HG03558 (cell line): ENCODE measurements around the gene ADGRV1.
"Not testable (repeated sequence)": the region's sequence is repeated elsewhere in the genome, so short reads cannot be mapped to it uniquely, and the experiment has no call there.

Experiments
- ATAC-seq: cut with Tn5 transposase; IDR thresholded peaks from one replicate; pipeline ENCODE4 v1.9.1; 2021; ENCODE audit warnings: moderate number of reproducible peaks; ENCODE audit not compliant: unreplicated experiment; ENCODE audit errors: extremely low read depth

Gene ADGRV1

DNA sequence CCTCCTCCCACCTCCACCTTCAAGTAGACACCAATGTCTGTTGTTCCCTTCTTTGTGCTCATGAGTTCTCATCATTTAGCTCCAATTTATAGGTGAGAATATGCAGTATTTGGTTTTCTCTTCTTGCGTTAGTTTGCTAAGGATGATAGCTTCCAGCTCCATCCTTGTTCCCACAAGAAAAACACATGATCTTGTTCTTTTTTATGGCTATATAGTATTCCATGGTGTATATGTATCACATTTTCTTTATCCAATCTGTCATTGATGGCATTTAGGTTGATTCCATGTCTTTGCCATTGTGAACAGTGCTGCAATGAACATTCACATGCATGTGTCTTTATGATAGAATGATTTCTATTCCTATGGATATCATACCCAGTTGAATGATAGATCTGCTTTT, 454.3 kb downstream of the ADGRV1 start:
- ATAC-seq: not testable (repeated sequence)

DNA sequence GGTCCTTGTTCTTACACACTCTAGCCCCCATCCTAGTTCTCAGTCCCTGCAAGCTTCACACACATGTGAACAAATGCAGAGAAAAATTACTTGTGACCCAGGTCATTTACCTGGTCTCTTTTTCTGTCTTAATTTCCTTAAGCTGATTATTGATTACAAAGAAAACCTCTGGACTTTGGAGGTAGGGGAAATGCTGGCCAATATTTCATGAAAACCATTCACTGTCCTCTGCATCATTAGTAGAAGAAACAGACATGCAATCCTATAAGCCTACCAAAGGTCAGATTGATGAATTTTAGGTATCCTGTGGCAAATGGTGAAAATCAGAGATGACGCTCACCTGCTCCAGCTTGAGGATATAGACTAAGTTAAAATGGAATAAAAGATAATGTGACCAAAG, 457.7 kb downstream of the ADGRV1 start:
- ATAC-seq: no peak

DNA sequence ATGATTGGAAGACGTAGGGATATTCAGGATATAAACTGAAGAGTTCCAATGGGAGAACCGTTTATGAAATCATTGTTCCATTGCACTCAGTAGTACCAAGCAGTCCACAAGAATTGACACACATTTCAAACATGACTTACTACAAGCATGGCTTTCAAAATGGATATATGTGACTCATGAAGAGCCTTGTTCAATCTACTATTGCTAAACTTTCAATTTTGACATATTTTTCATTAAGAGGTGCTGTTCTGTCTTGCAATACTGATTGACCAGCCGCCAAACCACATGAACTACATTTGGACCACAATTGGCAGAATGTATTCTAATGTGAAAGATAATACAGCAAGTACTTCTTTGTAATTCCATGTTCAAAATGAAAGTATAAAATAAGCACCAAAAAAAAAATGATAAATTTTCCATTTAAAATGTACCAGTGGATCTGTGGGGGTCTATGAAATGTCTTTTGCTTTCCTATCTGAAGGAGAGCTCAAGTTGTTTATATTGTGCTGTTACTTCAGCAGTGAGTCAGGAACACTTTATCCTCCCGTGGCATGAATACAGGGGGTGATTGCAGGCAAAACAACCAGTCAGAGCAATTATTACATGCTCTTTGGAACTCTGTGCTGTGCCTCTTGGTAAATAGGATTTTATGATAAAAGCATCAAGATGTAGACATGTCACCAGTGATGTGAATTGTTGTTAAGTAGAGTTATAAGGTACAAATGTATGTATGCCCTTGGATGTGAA, 458.5 kb downstream of the ADGRV1 start:
- ATAC-seq: no peak

DNA sequence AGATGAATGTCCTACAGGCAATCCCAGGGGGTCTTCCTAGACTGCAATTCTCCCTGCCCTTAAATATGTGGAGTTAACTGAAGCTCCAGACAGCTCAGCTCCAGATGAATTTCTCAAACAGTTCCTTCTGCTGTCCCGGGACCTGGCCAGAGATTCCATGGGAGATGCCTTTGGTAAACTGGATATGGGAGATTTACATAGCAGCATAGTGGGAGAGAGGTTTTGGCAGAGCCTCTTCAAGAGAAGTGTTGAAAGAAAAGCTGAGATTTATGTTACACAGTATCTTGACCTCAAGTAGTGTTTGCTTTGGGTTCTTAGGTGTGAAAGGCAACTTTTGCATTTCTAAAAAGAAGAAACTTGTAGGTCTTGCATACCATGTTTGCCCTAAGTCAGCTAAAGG, 459.6 kb downstream of the ADGRV1 start:
- ATAC-seq: no peak

DNA sequence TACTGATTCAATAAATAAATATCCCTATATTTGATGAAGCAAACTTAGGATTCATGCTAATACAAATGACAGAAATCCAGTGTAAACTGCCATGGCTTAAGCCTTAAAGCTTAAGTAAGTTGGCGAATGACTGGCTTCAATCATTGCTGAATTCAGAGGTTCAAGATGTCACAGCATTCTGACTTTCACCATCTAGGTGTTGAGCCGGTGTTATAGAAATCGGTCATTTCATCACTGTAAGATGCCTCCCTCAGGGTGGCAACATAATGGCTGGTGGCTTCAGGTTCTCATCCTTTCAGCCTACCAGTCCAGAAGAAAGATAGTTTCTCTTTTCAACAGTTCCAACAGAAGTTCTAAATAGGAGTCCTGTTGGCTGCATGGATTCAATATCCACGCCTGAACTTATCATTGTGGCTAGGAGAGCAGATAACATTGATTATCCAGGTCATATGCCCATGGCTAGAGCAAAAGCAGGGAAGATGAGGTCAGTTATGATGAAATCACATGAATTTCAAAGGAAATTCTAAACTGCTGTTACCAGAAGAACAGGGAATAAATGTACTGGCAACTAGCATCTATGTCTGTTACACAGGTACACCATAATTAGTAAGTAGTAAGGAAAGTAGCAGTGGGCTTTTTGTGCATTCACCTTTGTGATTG, 460.2 kb downstream of the ADGRV1 start:
- no peak for ATAC-seq

DNA sequence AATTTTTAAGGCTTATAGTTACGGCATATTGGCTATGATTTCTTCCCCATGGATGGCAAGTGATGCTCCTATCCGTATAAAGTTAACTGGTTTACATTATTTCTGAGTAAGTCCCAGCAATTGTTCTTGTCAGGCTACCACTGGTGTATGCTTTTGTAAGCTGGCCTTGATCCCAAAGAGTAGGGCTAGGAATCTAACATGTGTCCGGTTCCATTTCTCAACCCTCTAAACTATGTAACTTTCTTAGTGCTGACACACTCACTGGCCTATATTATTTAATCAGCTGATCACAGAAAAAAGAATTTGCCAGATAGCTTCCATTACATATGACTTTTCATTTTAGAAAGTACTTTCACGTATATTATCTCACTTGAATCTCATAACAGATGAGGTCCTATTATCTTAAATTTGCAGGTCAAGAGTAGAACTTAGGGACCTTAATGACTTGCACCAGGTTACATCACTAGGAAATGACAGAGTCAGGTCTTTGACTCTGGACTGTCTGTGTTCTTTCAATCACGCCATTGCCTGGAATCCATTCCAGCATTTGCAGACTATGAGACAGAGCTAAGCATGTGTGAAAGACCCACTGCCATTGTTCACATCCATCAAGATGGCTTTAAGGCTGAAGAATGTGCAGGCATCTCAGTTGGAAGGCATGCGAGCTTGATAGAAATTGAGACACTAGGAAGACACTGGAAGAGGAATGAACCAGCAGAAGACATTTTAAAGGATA, 461.6 kb downstream of the ADGRV1 start:
- ATAC-seq: no peak

DNA sequence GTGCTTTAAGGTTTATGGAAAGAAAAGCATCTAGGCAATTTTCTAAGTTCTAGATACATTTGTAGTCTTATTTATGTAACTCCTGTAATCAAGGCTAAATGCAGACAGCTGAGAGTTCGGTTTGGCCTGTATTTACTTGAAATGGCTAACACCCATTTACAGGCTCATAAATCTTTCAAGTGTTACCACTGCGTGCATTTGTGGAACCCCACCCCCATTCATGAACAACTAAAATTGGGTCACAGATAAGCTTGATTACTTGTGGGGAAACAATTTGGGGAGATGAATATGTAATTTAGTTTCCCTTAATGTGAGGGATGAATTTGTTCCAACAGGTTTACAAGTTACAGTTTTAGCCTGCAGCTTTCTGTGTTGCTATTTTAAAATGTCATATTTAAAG, 463.9 kb downstream of the ADGRV1 start:
- ATAC-seq: no peak

DNA sequence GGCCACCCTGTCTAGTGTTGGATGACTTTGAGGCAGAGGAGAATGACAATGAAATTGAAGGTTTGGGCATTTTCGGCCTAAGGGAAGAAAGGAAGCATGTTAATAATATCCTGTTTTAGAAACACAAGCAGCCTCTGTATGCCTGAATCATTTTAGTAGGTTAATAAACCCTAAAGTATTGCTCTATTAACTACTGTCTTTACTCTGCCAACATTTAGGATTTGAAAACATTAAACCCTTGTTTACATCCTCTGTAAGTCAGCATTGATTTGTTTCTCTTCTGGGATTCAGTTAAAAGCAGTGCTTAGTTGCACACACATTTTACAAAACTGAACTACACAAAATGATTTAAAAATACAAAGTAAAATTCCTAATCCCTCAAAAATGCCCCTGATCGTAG, 465.6 kb downstream of the ADGRV1 start:
- no peak for ATAC-seq

DNA sequence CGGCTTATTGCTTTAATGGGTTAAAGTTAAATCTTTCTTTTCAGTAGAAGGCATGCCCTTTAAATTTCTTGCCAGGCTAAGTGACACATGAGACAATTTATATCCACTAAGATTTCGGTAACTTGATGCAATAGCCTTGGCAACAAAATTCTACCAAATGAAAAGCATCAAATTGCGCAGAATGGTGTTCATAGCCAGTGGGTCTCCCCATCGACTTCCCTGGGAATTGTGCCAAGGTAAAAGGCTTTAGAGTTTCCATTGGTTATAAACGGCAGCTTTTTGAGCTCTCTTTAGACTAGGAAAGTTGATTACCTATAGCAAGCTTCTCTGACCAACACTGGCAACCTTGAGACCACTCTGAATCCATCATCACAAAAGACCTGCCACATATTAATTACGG, 466.1 kb downstream of the ADGRV1 start:
- ATAC-seq: no peak

DNA sequence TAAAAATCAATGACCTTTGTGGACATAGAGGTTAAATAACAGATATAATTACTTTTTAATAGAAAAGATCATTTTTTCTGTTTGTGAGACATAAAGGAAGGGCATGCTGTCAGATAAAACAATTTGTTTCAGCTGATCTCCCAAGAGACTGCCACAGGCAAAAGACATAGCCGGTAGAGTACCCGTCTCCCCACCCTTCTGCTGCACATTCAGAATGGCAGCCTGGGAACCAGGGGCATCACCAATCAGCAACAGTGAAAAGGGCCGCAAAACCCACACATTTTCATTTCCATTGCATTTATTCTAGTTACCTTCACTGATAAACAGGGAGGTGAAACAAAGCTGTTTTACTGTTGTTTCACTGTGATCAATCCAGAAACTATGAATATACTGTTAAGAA, 466.9 kb downstream of the ADGRV1 start:
- no peak for ATAC-seq

DNA sequence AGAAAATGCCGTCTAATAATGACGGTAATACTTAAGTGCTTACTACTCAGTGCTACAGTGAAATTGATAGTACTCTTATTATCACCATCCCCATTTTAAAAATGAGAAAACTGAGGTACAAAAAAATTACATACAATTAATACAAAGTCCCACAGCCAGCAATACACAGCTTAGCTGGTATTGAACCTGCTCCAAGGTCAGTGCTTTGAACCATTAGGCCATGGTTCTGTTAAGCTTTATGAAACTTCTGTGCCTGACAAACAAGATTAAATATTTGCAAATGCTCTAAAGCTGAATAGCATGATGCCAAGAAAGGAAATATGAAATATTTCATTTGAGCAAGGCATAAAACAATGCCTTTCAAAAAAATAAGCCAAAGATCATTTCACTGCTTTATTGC, 467.4 kb downstream of the ADGRV1 start:
- no peak for ATAC-seq

DNA sequence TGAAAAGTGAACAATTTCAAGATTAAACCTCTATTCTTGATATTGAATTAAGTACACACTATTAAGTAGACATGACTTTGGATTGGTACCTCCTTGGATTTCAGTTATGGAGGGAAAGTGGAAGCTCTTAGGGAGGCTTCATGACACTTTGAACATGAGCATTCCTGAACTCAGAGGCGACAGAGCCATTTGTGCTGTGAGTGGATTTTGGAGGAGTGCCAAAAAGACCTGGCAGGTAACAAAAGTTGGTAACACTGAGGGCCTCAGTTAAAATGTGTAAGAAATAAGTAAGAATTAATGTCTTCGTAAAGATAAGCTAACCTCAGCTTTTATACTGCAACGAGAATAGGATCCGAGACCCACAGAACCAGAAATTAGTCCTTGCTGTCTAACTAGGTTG, 467.9 kb downstream of the ADGRV1 start:
- ATAC-seq: no peak

DNA sequence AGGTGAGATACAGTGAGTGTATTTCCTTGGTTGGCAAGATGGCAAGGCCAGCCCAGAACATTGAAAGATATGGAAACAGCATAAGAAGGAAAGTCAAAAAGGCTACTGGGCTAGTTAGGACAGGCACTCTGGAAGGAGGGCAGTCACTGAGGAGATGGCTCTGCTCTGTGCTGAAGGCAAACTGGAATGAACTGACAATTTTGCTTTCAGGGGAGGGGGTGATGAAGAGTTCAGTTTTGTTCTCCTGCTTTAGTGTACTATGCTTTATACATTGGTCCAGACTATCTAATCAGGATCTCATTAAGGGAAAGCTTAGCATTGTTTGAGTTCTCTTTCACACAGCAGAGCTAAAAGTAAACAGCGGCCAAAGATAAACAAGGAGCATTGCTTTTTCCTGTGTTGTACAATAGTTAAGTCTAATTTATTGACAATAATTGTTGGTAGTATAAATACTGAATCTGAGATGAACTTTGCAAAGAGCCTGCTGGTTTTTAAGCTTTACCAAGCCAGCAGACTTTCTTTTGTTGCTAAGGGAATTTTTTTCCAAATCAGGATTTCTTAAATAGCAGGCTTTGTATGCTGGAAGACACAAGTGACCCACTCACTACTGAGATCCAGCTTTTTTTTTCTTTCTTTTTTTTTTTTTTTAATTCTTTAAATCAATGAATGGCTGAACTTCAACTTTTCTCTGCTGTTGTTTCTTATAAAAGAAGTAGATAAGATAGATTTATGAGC, 469.0 kb downstream of the ADGRV1 start:
- no peak for ATAC-seq

DNA sequence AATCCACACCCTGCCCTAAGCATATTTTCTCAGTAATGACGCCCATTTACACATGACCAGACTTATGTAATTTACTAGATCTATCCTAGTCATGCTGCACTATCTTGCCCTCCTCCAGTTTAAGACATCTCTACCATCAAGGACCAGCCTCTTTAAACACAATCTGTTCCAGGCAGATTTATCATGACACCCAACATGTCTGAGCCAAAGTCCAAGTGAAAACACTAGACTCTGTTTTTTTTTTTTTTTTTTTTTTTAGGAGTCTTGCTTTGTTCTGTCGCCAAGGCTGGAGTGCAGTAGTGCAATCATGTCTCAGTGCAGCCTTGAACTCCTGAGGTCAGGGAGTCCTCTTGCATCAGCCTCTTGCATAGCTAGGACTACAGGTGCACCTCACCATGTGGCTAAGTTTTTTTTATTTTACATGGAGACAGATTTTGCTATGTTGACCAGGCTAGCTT, 469.9 kb downstream of the ADGRV1 start:
- no peak for ATAC-seq

DNA sequence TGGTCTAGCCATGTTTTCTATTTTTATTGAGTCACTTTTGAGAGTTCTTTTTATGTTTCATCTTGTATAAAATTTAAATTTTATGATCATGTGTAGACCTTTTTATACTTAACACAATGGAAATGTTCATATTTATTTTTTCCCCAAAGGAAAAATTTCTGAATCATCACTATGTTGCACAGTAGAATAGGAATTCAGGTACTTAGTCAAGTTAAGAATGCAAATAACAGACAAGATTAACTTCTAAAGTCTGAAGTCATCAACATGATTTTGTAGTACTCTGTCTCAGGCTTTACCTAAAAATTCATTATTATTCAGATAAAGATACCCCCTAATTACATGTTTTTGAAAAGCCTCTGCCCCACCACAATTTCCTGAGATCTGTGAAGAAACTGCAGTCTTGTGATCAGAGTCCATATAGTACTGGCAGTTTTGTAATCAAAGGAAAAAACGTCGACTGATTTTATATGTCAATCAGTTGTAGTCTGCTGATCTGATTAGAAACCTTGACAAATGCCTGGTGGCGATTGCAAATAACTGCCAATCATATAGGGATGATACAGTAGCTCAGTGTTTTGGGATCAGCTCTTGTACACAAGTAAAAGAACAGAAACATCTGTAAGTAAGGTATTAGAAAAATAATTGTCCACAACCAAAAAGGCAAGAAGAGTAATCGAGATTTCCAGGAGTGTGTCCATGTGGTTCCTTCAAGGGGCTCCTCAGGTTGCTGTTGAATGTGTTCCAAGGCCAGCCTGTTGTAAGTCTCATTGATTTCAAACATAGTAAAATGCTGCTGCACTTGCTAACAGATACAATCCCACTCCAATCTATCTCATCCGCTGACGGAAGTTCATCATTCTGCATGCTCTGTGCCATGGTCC, 472.2 kb downstream of the ADGRV1 start:
- ATAC-seq: no peak

DNA sequence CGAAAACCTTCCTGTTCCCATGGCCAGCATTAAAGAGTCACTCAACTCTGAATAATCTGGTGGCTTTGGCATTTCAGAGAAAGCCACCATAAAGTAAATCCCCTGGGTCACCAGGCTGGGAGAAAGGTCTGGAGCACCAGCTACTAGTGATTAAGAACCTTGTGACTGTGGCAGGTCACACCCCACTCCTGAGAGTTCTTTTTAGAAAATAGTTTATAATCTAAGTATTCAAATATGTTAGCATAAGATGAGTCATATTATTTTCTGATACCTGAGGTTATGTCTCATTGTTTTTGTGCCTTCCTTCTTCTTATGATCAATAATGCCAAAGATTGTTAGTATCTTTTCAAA, 472.8 kb downstream of the ADGRV1 start:
- no peak for ATAC-seq

DNA sequence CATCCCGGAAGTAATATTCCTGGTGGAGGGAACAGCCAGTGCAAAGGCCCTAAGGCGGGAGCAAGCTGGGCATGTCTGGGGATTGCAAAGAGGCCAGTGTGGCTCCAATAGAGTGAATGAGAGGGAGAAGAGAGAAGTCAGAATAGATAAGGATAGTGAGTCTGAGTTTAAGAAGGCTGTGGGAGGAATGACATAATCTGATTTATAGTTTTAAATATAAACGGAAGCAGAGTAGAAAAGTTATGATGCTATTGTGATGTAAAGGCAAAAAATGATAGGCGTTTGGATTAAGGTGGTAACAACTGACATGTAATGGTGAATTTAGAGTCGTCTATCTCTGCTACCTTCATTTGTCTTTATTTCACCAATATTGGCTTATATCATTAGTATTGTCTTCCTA, 473.5 kb downstream of the ADGRV1 start:
- ATAC-seq: no peak

DNA sequence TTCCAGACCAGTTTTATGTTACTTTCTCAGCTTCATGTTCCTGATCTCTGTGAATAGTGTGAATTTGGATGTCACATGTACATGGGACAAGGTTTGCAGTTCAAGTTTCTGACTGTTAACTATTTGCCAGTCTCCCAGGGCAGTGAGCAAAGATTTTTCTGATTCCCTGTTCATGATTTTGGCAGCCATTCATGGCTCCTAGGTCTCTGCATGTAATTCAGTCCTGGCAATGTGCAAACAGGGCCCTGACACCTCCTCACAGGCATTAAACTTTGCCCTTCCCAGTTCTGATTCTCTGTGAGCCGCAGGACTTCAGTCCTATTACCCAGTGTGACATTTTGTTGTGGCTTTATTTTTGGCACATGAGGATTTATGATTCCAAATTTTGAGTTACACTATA, 474.8 kb downstream of the ADGRV1 start:
- ATAC-seq: no peak

DNA sequence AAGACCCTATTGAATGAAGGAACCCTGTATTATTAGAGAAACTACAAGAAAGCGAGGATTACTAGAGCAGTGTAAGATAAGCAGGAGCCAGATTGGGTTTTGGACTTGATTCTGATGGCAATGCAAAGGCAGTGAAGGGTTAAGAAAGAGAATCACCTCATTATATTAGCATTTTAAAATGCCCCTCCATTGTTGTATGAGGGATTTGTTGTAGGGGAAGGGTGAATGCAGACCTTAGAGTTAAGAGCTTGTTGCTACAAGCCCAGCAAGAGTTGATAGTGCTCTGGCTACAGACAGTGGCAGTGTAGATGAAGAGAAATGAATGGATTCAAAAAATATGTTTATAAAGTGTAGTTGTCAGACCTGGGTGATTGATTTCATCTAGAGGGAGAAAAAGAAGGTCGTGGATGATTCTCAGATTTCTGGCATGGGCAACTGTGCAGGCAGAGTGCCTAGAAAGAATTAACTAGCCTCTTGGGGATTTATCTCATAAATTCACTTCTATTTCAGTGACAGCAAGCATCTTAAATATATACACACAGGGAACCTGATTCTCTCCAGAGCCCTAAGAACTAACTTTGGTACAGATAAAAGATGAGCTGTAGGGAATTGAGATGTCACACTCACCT, 479.7 kb downstream of the ADGRV1 start:
- ATAC-seq: no peak
